Stimulated activated CD4-positive, alpha-beta T cell treated with anti-CD3 and anti-CD28 coated beads, Interleukin-1b, Interleukin-23, amount 100 ng/mL, for 4 hours (primary cell): ENCODE results near the gene STX16.
A peak's percentile ranks its signal among the peaks of the same experiment; 100 is the strongest.
"Not testable (repeated sequence)": the region's sequence is repeated elsewhere in the genome, so short reads cannot be mapped to it uniquely, and the experiment has no call there.

Source experiments
- DNase-seq, 2 donors: peaks; one replicate each; pipeline ENCODE4 v3.0.0-alpha.2; 2020; ENCODE audit warnings: low read depth in 2 of 2

The STX16 gene

GRCh38 chr20:58636396-58636982 is 14.6 kb upstream of the STX16 start:
- no peak for DNase-seq

- no peak for DNase-seq
Measured at GRCh38 chr20:58636983-58637421, 14.1 kb upstream of the STX16 start.

- no peak for DNase-seq
Measured at GRCh38 chr20:58637466-58638213, 13.4 kb upstream of the STX16 start.

GRCh38 chr20:58638467-58639181 is 12.5 kb upstream of the STX16 start:
- no peak for DNase-seq

DNA sequence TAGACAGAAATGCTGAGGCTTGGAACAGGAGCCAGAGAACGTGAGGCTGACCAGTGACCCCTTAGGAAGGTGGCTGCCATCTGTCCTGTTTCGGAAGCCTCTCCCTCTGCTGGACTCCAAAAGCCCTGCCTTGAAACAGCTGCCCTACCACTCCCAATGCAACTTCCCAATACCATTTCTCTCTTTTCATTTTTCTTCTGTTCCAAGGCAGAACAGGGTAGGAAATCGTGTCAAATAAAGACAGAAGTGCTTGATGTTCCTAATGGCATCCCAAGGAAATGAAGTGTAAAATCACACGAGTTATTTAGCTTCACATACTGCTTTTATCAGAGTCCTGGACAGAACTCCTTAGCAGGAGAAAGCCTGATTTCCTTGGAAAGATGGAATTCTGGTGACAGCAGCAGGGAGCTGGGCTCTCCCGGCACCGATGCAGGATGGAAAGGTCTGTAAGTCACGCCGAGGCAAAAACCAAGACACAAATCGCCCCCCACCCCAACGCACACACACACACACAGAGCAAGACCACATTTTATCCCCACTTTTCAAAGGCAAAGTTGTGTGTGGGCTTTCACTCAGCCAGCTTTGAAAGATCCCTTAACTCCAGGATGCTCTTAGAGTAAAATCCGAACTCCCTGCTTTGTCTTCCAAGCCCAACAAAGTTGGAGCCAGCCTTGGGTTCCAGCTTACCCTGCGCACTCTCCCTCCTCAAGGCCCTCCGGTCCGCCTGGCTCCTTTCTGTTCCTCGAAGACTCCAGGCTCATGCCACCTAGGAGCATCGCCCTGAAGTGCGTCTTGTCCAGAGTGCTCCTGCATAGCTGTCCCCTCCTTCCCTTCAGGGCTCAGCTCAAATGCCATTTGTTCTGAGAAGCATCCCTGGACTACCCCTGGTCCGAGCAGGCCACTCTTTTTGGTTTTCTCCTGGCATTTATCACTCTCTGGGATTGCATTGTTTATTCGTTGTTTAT is 11.6 kb upstream of the STX16 start:
- DNase-seq: no peak

- DNase-seq: no peak
Measured at GRCh38 chr20:58640446-58640845, 10.6 kb upstream of the STX16 start.

DNA sequence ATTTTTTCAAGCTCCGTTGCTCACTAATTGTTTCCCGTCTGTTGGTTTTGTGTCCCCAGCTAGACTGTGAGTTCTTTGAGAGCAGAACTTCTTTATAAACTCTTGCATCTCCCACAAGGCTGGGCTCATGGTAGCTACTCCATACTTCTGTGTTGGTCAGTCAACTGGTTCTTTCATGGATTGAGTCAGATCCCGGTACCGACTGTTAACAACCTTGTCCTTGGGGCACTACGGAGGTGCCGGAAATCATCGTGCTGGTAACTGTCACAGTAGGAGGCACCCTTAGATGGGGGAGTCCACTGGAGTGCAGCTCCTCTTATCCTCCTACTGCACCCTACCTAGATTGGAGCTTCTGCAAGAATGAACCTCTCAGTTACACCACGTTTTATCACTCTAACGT is 8.6 kb upstream of the STX16 start:
- DNase-seq: no peak

GRCh38 chr20:58642896-58643295 is 8.2 kb upstream of the STX16 start:
- not testable (repeated sequence) for DNase-seq

DNA sequence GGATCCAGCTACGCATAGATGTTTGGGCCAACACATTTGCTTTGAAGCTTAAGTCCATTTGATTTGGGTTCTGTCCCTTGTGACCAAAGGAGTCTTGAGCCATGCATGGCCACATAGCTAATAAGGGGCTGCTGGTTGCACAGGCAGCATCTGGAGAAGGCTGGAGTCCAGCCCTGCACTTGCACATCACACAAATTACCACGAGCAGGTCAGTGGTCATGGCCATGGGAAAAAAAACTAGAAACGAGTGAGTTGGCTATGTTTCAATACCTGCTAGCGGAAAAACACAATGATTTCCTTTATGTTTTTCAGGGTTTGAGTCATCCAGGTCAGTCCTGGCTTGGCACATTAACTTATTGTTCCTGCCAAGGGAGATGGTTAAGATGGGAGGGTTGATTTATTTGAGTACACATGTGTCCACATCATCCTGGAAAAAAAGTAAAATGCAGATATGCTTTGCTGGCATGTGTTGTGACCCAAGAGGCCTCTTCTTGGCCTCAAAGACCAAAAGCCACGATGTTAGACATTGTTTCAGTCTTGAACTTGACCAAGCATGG is 5.6 kb upstream of the STX16 start:
- DNase-seq: no peak

DNA sequence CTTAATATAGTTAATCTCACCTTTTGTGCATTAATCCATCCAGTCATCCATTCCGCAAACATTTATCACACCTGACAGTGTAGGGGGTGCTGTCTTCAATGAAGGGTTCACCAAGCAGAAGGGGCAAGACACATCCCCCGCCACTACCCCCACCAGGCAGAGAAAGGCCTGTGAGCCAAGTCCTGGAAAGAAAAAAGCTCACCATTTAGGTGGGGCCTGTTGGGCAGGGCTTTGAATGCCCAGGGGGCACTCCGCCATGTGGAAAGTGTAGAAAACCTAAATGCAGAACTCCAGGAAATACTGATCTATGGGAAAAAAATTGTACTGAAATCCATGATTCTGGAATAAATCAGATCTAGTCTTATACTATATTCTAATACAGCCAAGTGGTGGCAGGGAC is 4.8 kb upstream of the STX16 start:
- no peak for DNase-seq

GRCh38 chr20:58646703-58647102 is 4.4 kb upstream of the STX16 start:
- DNase-seq: no peak

DNA sequence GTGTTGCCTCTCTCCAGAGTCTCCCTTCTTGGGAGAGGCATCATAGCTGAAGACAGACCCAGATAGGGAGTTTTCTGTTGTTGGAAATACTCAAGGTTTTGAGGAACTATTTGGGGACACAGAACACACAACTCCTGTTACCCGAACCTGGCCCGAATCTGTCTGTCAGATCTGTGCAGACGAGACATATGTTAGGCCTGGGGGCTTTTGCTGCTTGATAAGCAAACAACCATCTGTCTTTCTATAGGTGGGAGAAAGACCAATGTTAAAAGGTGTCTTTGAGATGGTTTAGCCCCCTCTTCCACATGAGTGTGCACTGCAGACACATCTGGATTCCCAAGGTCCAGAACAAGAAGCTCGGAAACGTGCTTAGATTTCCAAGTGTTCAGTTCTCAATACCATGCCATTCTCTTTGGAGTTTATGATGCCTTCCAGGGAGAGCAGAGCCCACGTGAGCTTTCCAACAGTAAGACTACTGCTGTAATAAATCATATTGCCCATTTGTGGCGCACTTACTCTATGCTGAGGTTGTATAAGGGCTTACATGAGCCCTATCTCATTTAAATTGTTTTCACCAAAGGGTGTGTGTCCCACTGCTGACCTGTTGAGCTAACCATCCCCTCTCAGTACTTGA is 3.8 kb upstream of the STX16 start:
- no peak for DNase-seq

GRCh38 chr20:58647796-58648501 is 3.1 kb upstream of the STX16 start:
- DNase-seq: no peak

- not testable (repeated sequence) for DNase-seq
Measured at GRCh38 chr20:58648502-58648825, 2.6 kb upstream of the STX16 start.

DNA sequence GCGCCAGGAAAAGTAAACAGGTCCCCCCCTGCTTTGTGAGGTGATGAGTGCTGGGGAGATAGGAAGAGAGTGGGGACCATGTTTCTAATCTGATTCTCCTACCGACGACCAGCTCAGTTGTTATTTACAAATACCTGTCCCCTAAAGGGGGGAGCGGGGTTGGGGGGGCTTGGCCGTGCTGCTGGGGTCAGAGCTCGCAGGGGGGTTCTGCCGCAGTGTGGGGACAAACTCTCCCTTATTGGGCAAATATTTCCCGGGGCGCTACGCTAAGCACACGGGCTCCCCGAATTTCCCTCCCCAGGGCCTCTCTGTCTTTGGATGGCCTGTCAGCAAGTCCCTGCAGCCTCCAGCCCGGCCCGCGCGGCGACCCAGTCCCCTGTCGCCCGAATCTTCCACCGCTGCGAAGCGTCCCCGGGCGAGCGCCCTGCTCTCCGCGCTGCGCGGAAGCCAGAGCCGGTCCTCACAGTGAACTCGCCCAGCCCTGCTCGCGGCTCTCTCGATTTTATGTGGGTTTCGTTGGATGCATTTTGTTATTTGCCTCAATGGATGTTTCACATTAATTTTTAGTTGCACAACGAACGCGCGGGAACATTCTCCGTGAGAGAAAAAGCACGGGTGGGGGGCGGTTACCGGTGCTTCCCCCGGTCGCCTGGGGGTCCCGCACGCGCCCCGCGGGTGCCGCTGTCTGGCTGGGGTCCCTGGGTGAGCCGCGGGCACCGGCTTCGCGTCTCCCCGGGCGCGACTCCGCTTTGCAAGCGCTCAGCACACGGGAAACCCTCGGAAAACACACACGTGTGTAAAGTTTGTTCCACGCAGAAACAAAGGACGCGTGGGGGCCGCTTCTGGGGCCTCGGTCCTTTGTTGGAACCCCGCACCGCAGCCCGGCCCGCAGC is 1.5 kb upstream of the STX16 start:
- peak in 1 of 2 donors; percentile 39 for DNase-seq

GRCh38 chr20:58650181-58650775 is 805 bp upstream of the STX16 start:
- DNase-seq: peak in 1 of 2 donors; percentile 39

DNA sequence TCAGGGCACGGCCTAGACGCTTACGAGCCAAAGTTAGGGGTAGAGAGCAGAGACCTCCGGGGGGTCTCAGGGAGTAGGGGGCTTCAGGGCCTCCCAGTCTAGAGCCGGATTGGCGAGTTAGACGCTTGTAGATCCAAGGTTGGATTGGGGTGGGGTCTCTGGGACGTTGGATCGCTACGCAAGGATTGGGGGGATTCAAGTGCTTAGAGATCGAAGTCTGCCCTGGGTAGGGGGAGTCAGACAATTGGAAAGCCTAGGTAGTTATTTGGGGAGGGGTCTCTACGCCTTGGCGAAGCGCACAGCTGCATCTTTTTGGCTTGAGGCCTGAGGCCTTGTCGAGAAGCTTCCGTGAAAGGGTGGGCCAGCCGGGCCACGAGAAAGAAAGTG is 469 bp downstream of the STX16 start:
- no peak for DNase-seq

GRCh38 chr20:58651946-58652605 is 993 bp downstream of the STX16 start:
- peak; percentile 36 to 48 for DNase-seq
